ENCODE measurements around the gene USF2.

DNA sequence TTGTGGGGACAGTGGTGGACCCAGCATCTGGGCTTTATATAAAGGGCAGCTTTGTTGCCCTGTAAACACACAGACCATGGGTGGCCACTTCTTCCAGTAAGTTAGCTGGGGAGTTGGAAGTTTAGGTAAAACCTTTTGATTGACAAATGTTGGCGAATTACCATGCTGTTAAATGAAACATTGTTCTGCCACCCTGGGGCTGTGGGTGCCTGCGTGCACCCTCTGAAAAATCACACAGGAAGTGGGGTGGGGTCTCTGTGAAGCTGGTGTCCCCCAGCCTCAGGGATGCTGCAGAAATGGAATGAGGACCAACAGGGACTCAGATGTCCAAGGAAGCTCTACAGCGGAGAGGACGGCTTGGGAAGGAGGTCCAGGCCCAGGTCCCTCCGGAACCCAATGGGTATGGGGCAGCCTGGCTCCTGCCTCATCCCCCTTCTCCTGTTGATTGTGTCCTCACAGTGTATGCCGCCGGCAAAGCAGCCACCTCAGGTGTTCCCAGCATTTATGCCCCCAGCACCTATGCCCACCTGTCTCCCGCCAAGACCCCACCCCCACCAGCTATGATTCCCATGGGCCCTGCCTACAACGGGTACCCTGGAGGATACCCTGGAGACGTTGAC lies 2.8 kb upstream of the USF2 start:
- TF ChIP-seq, protein P1, sequence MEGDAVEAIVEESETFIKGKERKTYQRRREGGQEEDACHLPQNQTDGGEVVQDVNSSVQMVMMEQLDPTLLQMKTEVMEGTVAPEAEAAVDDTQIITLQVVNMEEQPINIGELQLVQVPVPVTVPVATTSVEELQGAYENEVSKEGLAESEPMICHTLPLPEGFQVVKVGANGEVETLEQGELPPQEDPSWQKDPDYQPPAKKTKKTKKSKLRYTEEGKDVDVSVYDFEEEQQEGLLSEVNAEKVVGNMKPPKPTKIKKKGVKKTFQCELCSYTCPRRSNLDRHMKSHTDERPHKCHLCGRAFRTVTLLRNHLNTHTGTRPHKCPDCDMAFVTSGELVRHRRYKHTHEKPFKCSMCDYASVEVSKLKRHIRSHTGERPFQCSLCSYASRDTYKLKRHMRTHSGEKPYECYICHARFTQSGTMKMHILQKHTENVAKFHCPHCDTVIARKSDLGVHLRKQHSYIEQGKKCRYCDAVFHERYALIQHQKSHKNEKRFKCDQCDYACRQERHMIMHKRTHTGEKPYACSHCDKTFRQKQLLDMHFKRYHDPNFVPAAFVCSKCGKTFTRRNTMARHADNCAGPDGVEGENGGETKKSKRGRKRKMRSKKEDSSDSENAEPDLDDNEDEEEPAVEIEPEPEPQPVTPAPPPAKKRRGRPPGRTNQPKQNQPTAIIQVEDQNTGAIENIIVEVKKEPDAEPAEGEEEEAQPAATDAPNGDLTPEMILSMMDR (IDR thresholded peaks at IDR 0.05) = no peak
- no peak for TF ChIP-seq POLR2A (IDR thresholded peaks at IDR 0.05)

All from thyroid gland (tissue), 4 donors.